Stimulated activated CD4-positive, alpha-beta T cell treated with anti-CD3 and anti-CD28 coated beads, Interleukin-1b, Interleukin-23, amount 100 ng/mL, for 48 hours (primary cell): ENCODE data around the gene GNAT2.

Experiments
- DNase-seq: peaks from one replicate; pipeline ENCODE4 v3.0.0-alpha.2; 2020

The GNAT2 gene

DNA sequence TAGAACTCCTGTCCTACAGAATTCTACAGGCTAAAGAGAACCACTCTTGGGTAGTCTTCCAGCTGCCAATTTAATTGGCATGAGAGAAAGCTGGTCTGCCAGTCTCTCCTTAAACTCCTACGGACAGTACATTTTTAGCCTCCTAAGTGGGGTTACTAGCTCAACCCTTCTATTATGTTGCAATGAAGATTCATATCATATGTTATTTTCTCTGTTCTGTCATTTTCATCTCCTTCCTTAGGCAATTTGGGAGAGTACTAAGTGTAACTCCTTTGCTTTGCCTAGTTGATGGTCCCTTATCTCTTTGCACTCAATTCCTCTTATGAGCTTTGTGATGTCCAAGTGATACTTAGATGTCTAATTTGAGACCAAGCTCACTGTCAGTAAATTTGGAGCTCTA, 14.0 kb downstream of the GNAT2 start:
- no peak for DNase-seq

DNA sequence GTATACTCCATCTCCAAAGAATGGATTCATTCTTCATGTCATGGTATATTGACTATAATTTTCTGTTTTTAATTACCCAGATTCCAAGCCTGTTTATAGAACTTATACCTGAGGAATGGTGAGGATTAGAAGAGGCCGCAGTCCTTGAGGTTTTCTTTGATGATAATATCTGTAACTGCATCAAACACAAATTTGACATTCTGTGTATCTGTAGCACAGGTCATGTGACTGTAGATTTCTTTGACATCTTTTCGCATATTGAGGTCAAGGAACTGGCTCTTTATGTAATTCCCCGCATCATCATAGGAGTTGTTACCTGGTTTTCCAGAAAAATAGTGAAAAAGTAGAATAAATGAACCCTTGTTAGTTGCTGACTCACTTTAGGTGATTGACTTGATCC, 16.2 kb downstream of the GNAT2 start:
- no peak for DNase-seq

DNA sequence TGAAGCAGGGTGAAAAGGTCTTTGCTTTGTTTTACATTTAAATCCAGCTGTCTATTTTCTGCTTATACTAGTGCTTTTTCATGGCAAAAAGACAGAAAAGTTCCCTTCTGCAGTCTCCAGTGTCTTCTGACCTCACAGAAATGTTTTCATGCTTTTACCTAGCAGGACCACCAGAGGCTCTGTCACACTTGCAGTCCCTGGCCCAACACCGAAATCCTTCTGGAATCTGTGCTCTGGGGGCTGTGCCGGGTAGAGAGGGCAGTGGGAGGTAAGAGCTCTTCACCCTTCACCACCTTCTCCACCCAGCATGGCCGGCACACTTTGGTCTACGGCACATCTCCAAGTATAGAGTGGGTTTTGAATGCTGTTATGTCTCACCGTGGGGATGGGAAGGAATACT, 20.8 kb downstream of the GNAT2 start:
- no peak for DNase-seq

DNA sequence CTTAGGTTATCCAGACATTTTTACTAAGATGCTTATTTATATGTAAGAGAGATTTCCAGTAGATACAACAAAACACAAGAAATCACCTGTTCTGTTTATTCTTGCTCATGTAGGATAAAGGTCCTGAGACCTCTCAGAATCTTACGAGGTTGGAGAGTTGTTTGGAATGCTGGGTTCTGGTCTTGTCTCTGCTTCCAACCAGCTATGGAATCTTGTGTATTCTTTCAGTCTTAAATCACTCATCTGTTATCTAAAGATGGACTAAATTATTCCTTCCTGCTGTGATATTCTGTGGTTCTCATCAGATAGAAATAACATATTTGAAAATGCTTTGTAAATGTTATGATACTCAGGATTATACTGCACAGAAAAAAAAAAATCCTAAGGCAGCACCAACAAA, 21.3 kb downstream of the GNAT2 start:
- DNase-seq, result no peak

DNA sequence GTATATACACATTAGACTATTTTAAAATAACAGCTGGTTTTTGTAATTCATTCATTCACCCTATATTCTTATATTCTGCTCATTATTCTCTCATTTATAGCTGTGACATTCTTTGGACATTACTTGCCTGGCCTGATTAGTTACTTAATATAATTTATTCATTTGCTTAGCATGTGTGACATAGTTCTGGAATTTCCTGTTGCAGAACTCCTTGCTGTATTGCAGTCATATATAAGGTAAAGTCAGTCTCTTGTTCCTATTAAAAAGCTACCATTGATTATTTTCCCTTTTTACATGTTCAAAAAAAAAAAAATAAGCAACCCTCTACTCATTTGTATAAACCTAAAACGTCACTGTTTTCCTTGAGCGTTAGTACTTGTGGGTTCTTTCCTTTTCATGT, 23.9 kb downstream of the GNAT2 start:
- DNase-seq, result no peak

DNA sequence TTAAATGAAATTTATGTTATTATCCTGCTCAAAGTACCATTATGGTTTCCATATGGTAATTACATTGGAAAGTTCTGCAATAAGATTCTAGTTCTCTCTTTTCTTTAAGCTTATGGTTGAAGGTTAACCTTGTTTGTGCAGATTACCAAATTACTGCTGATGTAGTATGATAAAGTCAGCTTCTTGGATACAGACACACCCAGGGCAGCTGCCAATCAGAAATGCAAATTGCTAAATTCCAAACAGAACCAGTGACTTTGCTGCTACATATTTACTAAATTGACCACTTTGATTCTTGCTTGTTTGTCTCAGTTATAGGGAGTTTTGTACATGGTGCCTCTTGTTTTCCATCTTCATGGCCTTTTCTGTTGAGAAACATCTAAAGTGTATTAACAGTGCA, 26.5 kb downstream of the GNAT2 start:
- no peak for DNase-seq

DNA sequence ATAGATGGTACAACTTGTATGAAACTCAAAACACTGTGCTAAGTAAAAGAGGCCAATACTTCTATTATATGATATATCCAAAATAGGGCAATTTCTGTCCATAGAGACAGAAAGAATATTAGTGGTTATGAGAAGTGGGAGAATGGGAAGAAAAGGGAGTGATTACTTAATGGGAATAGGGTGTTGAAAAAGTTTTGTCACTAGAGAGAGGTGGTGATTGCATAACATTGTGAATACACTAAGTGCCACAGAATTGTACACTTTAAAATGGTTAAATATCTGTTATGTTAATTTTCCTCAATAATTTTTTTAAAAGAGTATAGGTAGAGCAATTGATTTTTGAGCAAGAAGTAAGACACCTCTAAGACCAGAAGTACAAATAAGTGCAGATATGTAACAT, 29.7 kb downstream of the GNAT2 start:
- no peak for DNase-seq

DNA sequence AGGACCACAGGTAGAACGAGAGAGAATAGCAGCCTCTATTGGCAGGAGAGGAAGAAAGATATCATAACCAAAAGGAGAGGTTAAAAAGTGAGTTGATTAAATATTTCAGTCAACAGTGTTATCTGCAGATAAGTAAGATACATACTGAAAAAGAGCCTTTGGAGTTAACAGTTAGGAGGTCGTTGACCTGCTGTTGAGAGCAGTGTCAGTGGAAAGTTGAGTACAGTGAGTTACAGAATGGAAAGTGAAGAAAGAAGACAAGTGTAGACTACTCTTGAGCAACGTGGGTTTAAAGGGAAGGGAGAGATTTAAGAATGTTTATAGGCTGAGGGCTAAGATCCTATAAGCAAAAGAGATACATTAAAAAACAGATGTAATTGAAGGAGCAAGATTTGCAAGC, 30.2 kb downstream of the GNAT2 start:
- DNase-seq, result no peak

DNA sequence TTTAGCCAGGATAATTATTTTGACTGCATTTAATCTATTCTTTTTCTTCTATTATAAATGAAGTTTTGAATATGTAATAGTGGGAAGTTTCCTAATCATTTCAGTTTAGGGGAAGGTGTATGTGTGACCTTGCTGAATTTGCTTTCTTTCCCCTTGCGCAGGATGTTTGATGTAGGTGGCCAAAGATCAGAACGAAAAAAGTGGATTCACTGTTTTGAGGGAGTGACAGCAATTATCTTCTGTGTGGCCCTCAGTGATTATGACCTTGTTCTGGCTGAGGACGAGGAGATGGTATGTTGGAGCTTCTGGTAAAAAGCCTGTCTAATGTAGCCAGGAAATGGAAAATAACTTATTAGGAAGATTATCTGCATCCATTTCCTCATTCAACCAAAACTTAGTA, 33.4 kb downstream of the GNAT2 start:
- no peak for DNase-seq

DNA sequence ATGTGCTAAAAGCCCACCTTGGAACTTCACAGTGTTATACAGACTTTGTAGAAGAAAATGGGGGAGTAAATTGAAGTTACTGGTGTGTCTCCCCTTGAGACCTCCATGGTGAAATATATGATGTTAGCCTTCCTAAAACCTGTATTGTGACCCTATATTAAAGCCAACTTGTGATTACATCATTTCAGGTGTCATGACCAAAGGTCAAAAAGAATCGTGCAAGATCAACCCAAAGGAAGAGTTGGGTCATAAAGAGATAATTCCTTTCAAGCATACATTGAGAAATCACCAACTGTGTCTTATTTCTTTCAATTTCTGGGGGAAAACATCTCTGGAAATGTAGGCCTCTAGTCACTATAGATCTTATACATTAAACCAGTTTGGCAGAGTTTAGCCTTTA, 34.6 kb downstream of the GNAT2 start:
- DNase-seq, result no peak

DNA sequence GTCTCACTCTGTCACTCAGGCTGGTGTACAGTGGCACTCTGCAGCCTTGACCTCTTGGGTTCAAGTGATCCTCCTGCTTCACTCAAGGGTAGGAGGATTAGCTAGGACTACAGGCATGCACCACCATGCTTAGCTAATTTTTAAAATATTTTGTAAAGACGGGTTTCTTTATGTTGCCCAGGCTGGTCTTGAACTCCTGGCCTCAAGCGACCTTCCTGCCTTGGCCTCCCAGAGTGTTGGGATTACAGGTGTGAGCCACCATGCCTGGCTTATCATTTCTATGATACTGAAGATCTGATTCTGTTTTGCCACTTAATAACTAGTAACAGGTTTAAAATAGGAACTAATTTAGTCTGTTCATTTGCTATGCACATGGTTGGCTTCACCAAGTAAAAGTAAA, 37.4 kb downstream of the GNAT2 start:
- no peak for DNase-seq

DNA sequence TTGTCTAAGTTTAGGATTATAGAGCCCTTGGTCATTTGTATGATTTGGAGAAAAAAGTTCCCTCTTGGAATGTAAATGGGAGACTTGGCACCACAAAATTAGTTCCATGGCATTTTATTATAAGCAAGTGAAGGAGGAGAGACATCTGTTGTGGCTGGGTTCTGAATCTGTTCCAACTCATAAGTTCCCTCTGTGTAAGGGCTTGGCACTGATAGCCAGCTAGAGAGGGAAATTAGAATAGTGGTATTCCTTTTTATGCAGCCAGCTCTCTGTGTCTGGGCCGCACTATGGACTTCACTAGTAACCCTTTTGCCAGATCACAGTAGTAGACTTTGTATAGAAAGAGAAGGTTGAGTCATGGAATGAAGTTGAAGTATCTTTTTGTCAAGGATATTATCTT, 39.9 kb downstream of the GNAT2 start:
- no peak for DNase-seq

DNA sequence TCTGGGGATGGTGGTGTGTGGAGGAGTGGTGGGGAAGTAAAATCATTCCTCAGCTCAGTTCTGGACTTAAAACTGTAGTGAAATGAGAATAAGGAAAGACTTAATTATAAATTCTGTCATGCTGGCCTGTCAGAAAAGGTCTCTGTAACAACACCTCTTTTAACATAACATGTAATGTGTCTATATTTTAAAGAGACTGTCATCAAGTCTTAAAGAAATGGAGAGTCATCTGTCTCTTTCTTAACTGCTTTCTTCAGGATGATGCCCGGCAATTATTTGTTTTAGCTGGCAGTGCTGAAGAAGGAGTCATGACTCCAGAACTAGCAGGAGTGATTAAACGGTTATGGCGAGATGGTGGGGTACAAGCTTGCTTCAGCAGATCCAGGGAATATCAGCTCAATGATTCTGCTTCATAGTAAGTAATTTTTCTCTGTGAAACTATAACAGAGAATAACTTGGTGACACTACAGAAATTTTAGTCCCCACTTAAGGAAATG, 40.4 kb downstream of the GNAT2 start:
- DNase-seq, result no peak

DNA sequence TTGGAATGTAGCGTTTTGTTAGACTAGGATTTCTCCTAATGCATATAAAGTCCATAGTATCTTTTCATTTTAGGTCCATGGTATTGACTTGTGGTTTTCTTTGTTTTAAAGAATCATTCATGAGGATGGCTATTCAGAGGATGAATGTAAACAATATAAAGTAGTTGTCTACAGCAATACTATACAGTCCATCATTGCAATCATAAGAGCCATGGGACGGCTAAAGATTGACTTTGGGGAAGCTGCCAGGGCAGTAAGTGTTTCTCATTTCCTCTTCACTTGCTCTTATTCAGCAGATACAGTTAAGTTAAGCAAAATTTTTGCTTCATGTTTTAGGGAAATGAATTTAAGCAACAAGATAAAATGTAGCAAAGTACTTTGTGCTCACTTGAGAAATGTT, 45.6 kb downstream of the GNAT2 start:
- DNase-seq, result no peak

DNA sequence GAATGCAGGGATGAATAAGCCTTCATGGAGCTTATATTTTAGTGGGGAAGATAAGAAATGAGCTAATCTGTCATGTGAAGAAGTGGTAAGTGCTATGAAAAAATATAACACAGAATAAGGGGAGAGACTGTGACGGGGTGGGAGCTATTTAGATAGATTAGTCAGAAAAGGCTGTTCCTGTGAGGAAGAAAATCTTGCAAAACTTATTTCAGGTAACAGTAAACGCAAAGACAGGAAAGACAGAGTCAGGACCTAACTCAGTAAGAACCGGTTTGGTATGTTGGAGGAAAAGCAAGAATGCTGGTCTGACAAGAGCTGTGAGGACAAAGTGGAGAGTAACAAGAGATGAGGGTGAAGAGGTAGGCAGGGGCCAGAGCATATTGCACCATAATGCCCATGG, 49.0 kb downstream of the GNAT2 start:
- DNase-seq, result no peak

DNA sequence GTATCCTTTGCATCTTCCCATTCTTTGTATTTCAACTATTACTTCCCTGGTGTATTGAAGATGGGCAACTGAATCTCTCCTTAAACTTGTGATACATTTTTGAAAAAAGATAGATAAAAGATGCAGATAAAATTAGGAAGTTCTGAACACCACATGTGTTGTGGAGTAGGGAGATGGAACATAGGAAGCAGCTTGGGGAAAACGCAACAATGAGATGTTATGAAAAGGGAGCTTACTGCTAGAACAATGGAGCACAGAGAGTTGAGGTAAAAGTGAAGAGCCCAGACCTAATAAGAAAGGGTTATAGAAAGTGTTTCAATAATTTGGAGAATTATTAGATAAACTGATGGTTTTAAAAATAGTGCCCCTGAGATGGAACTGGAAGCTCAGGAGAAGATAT, 50.1 kb downstream of the GNAT2 start:
- no peak for DNase-seq

DNA sequence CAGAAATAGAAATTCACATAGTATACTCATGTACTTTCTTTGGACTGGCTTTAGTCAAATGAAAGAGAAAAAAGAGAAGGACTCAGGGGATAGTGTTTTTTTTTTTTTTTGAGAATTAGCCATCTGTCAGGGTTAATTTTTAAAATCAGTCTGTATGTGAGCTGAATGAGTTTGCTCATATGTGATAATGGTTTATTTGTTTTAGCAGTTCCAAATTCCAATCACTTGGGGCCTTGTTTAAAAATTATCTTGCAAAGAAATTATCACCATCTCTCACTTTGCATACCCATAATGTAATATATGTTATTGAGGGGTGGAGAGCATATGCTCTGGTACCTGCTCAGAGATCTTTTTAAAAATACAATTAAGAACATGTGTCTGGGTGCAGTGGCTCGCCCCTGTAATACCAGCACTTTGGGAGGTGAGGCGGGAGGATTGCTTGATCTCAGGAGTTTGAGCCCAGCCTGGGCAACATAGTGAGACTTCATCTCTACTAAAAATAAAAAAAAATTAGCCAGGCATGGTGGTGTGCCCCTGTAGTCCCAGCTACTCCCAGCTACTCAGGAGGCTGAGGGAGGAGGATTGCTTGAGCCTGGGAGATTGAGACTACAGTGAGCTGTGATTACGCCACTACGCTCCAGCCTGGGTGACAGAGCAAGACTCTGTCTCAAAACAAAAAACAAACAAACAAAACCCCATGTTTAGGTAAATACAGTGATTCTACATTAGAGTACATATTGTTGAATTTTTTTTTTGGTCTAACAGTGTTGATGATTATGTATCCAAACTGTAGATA, 51.3 kb downstream of the GNAT2 start:
- DNase-seq, result no peak

DNA sequence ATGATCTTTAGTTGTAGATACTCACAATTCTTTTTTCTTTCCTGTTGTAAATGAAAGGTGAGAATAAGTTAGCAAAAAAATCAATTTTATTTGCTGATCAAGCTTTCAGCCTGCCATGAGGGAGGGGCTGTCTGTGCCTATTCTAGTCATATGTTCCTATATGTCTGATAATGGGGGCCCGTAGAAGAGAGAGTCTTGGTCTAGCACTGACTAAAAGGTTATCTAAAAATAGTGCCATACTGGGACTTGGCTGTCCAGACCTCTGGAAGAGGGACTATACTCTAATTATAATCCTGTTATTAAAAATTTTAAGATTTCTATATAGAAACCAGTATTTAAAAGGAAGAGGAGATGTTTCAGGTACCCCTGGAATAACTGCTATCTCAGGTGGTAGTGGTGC, 52.4 kb downstream of the GNAT2 start:
- DNase-seq, result no peak

DNA sequence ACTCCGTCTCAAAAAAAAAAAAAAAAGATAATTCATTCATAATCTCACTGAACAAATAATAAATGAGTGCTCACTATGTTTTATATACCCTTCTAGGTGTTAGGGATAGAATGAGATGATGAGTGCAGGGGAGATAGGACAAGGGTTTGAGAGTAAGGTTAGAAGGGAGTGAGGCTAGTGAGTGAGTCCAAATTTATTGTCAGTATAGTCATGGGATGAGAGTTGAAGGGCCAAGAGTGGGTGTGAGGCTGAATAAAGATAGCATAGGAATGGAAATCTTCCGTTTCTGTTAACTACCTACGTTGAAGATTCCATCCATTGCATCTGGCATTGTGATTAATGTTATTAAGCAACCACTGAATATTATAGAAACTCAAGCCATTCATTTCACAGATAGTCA, 54.2 kb downstream of the GNAT2 start:
- no peak for DNase-seq

DNA sequence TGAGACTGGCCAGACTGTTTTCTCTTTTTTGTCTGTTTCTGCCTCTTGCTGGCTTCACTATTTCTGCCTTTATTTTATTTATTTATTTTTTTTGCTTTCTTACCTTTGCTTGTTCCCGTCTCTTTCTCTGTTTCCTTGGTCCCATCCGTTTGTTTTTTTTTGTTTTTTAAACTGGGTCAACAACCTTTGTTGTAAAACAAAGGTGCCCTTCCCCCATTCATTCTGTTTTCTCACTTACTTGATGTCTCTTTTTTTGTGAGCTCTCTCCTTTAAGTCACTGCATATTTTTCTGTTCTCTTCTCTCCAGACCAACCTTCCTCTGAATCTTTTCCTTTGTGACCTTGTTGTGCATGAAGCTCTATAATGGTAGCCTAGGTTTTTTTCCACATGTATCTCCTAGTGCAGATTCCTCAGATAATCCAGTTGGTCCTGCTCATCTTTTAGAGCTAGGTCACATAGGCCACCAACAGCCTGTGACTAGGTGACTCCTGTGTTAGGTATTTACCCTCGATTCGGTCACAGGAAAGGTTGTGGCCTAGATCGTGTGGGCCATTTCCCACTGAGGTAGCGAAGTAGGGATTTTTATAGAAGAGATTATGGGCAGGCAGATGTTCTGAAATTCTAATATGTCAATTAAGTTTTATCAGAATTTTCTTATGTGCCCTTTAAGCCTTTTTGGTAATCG, 55.1 kb downstream of the GNAT2 start:
- DNase-seq, result no peak

DNA sequence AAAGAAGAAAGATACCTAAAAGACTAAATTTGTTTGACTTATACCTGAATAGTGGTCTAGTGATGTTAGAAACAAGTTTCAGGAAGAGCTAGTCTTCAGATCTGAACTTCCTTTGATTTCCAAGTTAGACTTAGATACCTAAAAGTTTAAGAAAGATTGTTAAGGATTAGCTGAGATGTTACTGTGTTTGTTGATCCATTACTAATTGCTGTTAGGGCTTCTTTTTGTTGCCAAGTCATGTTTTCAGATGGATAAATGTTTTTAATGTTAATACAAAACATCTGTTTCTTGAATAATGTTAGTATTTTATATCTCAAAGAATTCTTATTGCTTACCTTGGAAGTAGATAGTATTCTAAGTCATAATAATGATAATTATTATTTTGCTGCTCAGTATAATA, 59.4 kb downstream of the GNAT2 start:
- DNase-seq, result no peak

DNA sequence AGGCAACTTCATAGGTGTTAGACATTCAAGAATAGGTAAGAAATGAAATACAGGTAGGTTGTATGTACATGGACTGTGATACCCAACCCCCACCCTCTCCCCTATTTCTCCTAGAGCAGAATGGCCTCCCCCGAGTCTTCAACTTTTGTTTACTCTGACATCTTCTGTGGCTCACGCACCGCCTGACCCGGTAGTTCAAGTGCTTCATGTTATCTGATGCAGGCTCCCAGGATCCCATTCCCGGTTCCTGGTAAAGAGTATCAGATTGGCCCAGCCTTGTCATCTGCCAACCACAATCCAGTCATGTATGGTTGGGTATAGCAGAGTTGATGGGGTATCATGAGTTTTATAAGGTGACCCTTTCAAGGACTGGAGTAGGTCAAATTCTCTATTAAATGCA, 61.9 kb downstream of the GNAT2 start:
- DNase-seq, result no peak

DNA sequence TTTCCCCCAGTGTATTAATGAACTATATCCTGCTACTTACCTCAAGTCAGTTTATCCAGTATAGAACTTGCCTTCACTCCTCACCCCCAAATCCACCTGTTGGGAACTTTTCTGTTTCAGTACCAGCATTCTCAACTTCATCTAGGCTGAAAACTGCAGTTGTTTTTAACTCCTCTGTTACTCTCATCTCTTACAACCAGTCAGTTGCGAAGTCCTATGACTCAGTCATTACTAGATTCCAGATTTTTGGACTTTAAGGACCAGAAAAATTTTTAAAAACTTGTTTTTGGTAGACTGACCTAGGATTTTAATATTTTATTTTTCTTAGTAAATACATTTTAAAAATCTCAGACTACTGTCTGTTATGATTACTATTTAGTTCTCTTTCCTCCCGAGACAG, 62.9 kb downstream of the GNAT2 start:
- no peak for DNase-seq
